Astrocyte (in vitro differentiated cells and primary cell): Measurements from ENCODE around the gene CALD1. TPM values are rescaled to one million over a fixed set of nuclear protein-coding genes. Genes with fewer than 3 reads are reported as not detected.

Experiments used
- DNase-seq: peaks from one replicate; pipeline ENCODE4 v3.0.0-alpha.2; 2010; ENCODE audit warnings: low read depth
- FAIRE-seq: peaks from 2 replicates; lab custom pipeline; 2011; peaks lifted over from hg19 to GRCh38; lab: Jason Lieb, UNC
- H2AFZ ChIP-seq: 2 replicates; pipeline ENCODE4 v1.6.0; 2012; ENCODE audit warnings: low read depth, low read length, inconsistent platforms
- H3K27ac ChIP-seq: 2 replicates; pipeline ENCODE4 v1.5.1; 2011; ENCODE audit warnings: low read depth, low read length, inconsistent platforms
- H3K27me3 ChIP-seq: 2 replicates; pipeline ENCODE4 v1.6.0; 2011; ENCODE audit warnings: low read length, inconsistent platforms; ENCODE audit not compliant: insufficient read depth
- H3K36me3 ChIP-seq: 2 replicates; pipeline ENCODE4 v1.5.1; 2011; ENCODE audit warnings: low read length, inconsistent platforms; ENCODE audit not compliant: insufficient read depth
- H3K4me1 ChIP-seq: 2 replicates; pipeline ENCODE4 v1.5.1; 2011; ENCODE audit warnings: low read length, inconsistent platforms; ENCODE audit not compliant: insufficient read depth
- H3K4me2 ChIP-seq: 2 replicates; pipeline ENCODE4 v1.6.0; 2012; ENCODE audit warnings: low read length, inconsistent platforms
- H3K4me3 ChIP-seq: 2 replicates; pipeline ENCODE4 v1.5.1; 2011; ENCODE audit warnings: low read depth, mild to moderate bottlenecking, low read length, inconsistent platforms; ENCODE audit not compliant: insufficient read depth
- H3K79me2 ChIP-seq: 2 replicates; pipeline ENCODE4 v1.6.0; 2012; ENCODE audit warnings: mild to moderate bottlenecking, low read length, inconsistent platforms; ENCODE audit not compliant: insufficient read depth
- H3K9ac ChIP-seq: 2 replicates; pipeline ENCODE4 v1.6.0; 2012; ENCODE audit warnings: mild to moderate bottlenecking, low read length, inconsistent platforms
- H3K9me3 ChIP-seq: 2 replicates; pipeline ENCODE4 v1.5.1; 2012; ENCODE audit warnings: low read depth, mild to moderate bottlenecking, low read length, inconsistent platforms; ENCODE audit not compliant: insufficient read depth
- H4K20me1 ChIP-seq: 2 replicates; pipeline ENCODE4 v1.6.0; 2012; ENCODE audit warnings: low read length, inconsistent platforms; ENCODE audit not compliant: insufficient read depth
- H3K27ac Mint-ChIP-seq: one replicate; pipeline ENCODE4 v1.8.0; 2021; ENCODE audit warnings: mild to moderate bottlenecking, mixed read lengths; ENCODE audit not compliant: unreplicated experiment
- H3K27me3 Mint-ChIP-seq: one replicate; pipeline ENCODE4 v1.8.0; 2021; ENCODE audit warnings: low read depth, mixed read lengths; ENCODE audit not compliant: unreplicated experiment
- H3K36me3 Mint-ChIP-seq: one replicate; pipeline ENCODE4 v1.8.0; 2021; ENCODE audit warnings: low read depth, mixed read lengths; ENCODE audit not compliant: unreplicated experiment
- H3K4me1 Mint-ChIP-seq: one replicate; pipeline ENCODE4 v1.8.0; 2021; ENCODE audit warnings: low read depth, mixed read lengths; ENCODE audit not compliant: unreplicated experiment
- H3K4me3 Mint-ChIP-seq: one replicate; pipeline ENCODE4 v1.8.0; 2021; ENCODE audit warnings: mild to moderate bottlenecking, moderate library complexity, mixed read lengths; ENCODE audit not compliant: unreplicated experiment
- H3K9me3 Mint-ChIP-seq: one replicate; pipeline ENCODE4 v1.8.0; 2021; ENCODE audit warnings: mild to moderate bottlenecking, mixed read lengths; ENCODE audit not compliant: unreplicated experiment
- EZH2 ChIP-seq: IDR thresholded peaks from 2 replicates; pipeline ENCODE4 v1.6.1; 2012; ENCODE audit warnings: mild to moderate bottlenecking, low read length, inconsistent platforms; ENCODE audit not compliant: insufficient read depth
- total RNA-seq: library from RNA; stranded (reverse); gene quantifications from 2 replicates; pipeline ENCODE4 v1.2.1, GENCODE V29; 2021
- TF ChIP-seq, protein P1 (sequence below): IDR thresholded peaks from 2 replicates; pipeline ENCODE4 v1.5.1; 2011; ENCODE audit warnings: low read depth, mild to moderate bottlenecking, inconsistent platforms, low read length, moderate library complexity; ENCODE audit not compliant: insufficient read depth

Gene CALD1
- total RNA-seq, 1 donor from 2014 or later: 1,872 TPM

DNA sequence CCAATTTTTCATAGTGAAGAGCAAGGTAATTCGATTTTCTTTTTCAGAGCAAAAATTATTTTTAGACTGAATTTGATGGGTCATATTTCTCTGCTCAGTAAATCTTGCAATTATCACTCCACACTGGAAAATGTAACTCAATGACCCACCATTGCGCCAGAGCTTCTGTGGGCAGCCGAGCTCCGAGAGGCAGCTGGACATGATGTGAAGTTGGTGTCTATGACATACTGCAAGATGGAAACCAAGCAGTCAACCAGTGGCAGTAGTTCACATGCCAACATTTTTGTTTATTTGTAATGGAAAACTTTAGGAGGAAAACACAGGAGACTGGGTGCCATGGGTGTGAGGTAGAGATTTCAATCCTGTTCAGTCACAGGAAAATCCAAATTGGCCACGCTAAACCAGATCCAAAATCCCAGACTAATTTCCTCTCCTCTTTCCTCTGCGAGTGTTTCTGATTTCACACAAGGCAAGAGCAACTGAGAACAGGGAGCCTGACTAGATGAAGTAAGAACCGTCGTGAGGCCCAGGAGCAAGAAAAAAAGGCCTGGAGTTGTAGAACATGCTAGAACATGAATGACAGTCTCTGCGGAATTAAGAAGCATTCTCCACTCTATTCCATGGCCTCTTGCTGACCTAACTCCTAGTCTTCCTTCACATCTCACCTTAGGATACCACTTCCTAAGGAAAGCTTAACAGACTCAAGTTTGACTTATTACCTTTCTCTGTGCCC lies 39.3 kb downstream of the CALD1 start:
- Histone ChIP-seq H3K9me3 (no peaks in the 10 kb centered on the region), H3K4me3 (no peak overlapping the region), H3K79me2 (peaks cover 99% of the 10 kb centered on the region), H3K27ac (no peak overlapping the region), H3K4me1 (peaks cover 30% of the 10 kb centered on the region), H3K4me2 (no peak overlapping the region), H3K9ac (no peak overlapping the region), H2AFZ (no peak overlapping the region), H3K27me3 (no peaks in the 10 kb centered on the region), H4K20me1 (peaks cover 78% of the 10 kb centered on the region), H3K36me3 (peaks cover 44% of the 10 kb centered on the region)
- Mint-ChIP-seq H3K4me3 (peak overlapping the region; percentile 12), H3K27me3 (no peaks in the 10 kb centered on the region), H3K27ac (peak overlapping the region; percentile 73), H3K9me3 (no peaks in the 10 kb centered on the region), H3K36me3 (peaks cover 26% of the 10 kb centered on the region), H3K4me1 (peaks cover 77% of the 10 kb centered on the region)
- DNase-seq (no peak), FAIRE-seq (no peak)
- TF ChIP-seq, protein P1, sequence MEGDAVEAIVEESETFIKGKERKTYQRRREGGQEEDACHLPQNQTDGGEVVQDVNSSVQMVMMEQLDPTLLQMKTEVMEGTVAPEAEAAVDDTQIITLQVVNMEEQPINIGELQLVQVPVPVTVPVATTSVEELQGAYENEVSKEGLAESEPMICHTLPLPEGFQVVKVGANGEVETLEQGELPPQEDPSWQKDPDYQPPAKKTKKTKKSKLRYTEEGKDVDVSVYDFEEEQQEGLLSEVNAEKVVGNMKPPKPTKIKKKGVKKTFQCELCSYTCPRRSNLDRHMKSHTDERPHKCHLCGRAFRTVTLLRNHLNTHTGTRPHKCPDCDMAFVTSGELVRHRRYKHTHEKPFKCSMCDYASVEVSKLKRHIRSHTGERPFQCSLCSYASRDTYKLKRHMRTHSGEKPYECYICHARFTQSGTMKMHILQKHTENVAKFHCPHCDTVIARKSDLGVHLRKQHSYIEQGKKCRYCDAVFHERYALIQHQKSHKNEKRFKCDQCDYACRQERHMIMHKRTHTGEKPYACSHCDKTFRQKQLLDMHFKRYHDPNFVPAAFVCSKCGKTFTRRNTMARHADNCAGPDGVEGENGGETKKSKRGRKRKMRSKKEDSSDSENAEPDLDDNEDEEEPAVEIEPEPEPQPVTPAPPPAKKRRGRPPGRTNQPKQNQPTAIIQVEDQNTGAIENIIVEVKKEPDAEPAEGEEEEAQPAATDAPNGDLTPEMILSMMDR: no peak
- TF ChIP-seq EZH2: no peak

DNA sequence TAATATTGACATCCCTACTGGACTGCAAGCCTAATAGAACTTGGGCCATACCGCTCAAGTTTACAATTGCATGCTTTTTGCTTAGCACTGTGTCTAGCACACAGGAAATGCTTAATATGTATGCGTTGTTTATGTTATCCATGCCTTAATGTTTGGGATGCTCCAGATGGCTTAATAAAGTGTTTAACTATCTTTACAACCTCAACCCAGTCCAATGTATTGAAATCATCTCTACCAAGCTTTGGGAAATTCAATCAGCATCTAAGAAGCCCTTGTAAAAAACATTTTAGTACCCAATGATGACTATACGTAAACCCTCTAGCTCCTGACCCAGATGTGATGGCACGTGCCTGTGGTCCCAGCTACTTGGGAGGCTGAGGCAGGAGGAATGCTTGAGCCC lies 40.0 kb downstream of the CALD1 start:
- H3K9ac ChIP-seq: no peak overlapping the region
- TF ChIP-seq, protein P1: no peak
- TF ChIP-seq EZH2: no peak
- Mint-ChIP-seq H3K27me3 (no peaks in the 10 kb centered on the region), H3K9me3 (no peaks in the 10 kb centered on the region), H3K27ac (peak overlapping the region; percentile 73), H3K36me3 (peaks cover 25% of the 10 kb centered on the region), H3K4me1 (peaks cover 77% of the 10 kb centered on the region), H3K4me3 (no peak overlapping the region)
- H3K4me3 ChIP-seq: no peak overlapping the region
- H4K20me1 ChIP-seq: peaks cover 78% of the 10 kb centered on the region
- no peaks in the 10 kb centered on the region for H3K27me3 ChIP-seq
- H3K9me3 ChIP-seq: no peaks in the 10 kb centered on the region
- peaks cover 99% of the 10 kb centered on the region for H3K79me2 ChIP-seq
- H3K4me1 ChIP-seq: peaks cover 33% of the 10 kb centered on the region
- H3K27ac ChIP-seq: no peak overlapping the region
- H3K36me3 ChIP-seq: peaks cover 41% of the 10 kb centered on the region
- no peak for DNase-seq
- no peak overlapping the region for H2AFZ ChIP-seq
- no peak overlapping the region for H3K4me2 ChIP-seq
- no peak for FAIRE-seq

DNA sequence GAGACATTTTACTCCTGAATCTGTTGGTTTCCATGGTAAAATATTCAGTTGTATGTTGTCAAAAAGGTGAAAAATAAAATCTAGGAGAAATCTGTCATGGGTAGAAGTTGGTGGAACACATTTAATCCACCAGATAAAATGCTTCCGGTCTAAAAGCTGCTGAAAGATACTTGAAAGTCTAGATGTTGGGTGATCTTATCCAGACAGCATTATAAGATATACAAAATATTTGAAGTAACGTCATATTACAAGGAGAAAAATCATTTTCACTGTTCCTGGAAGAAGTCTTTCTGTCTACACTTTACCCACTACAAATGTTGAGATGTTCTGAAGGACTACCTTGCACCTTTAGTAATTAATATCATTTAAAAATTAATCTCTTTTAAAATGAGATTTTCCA lies 40.9 kb downstream of the CALD1 start:
- Histone ChIP-seq H4K20me1 (peaks cover 72% of the 10 kb centered on the region), H3K4me2 (no peak overlapping the region), H3K9ac (no peak overlapping the region), H2AFZ (no peak overlapping the region), H3K27me3 (no peaks in the 10 kb centered on the region), H3K9me3 (no peaks in the 10 kb centered on the region), H3K36me3 (peaks cover 32% of the 10 kb centered on the region), H3K79me2 (peaks cover 99% of the 10 kb centered on the region), H3K27ac (no peak overlapping the region), H3K4me1 (peaks cover 33% of the 10 kb centered on the region), H3K4me3 (no peak overlapping the region)
- H3K4me1 Mint-ChIP-seq: peaks cover 75% of the 10 kb centered on the region
- H3K27me3 Mint-ChIP-seq: no peaks in the 10 kb centered on the region
- no peaks in the 10 kb centered on the region for H3K9me3 Mint-ChIP-seq
- TF ChIP-seq, protein P1: no peak
- no peak for TF ChIP-seq EZH2
- peaks cover 25% of the 10 kb centered on the region for H3K36me3 Mint-ChIP-seq
- FAIRE-seq (no peak), DNase-seq (no peak)
- peak overlapping the region; percentile 73 for H3K27ac Mint-ChIP-seq
- peak overlapping the region; percentile 9 for H3K4me3 Mint-ChIP-seq
